HuH-7.5 (cell line): ENCODE measurements around the gene PAQR5.
A peak's percentile ranks its signal among the peaks of the same experiment; 100 is the strongest.
"Not testable (repeated sequence)": the region's sequence is repeated elsewhere in the genome, so short reads cannot be mapped to it uniquely, and the experiment has no call there.

ENCODE experiments used
- DNase-seq: peaks from one replicate; pipeline ENCODE4 v3.0.0; 2011; ENCODE audit warnings: low spot score

The PAQR5 gene

GRCh38 chr15:69424001-69424400 lies 125.3 kb downstream of the PAQR5 start:
- no peak for DNase-seq

GRCh38 chr15:69424748-69425413 lies 126.2 kb downstream of the PAQR5 start:
- DNase-seq: no peak

DNA sequence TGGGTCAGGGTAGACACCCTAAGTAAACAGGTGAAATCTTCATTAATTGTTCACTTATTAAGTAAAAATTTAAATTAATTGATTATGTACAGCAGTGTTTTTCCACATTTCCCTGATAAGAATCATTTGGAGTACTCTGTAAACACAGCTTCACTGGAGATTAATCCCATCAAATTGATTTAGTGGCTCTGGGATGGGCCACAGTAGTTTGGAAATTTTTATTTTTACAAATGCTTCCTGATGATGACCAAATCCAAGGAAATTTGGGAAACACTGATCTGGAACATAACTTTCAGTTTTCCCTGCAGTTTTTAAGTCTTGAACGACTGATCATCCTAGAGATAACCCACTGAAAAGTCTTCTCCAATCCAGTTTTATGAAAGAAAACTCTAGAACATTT lies 135.1 kb downstream of the PAQR5 start:
- DNase-seq: no peak

DNA sequence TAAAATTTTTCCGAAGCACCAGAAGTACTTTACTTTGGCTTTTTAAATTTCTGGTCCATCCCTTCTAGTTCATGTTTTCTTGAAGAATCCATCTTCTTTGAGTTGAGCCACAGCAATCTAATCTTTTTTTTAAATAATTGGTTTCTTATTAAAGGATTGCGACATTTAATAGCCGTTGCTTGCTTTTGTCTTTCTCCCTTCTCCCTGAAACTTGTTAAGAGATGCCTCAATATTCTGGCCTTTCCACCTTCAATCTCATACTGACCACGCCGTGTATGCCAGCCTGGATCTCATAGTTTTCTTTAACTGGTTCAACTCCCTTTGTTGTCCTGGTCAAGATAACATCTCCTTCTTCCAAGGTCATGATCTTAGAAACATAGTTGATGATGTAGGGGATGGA lies 135.5 kb downstream of the PAQR5 start:
- no peak for DNase-seq

- no peak for DNase-seq
Observed at GRCh38 chr15:69434679-69435078, 136.0 kb downstream of the PAQR5 start.

GRCh38 chr15:69435985-69436384 lies 137.3 kb downstream of the PAQR5 start:
- no peak for DNase-seq

DNA sequence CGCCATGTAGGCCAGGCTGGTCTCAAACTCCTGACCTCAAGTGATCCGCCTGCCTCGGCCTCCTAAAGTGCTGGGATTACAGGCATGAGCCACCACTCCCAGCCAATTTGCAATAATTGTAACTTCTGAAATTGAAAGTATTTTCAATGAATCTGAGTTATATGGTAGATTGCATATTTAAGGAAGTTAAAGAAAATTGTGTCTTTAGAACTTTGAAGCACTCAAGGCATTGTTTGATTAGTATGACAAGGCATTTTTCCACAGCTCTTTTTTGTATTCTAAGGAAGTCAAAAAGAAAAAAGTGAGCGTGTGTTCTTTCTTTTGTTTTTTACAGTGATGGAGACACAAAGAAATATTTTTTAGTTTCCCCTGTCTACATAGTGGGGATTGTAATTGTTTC lies 138.2 kb downstream of the PAQR5 start:
- no peak for DNase-seq

GRCh38 chr15:69439623-69440022 lies 140.9 kb downstream of the PAQR5 start:
- no peak for DNase-seq

GRCh38 chr15:69443032-69443611 lies 144.4 kb downstream of the PAQR5 start:
- no peak for DNase-seq

- no peak for DNase-seq
Observed at GRCh38 chr15:69444686-69445085, 146.0 kb downstream of the PAQR5 start.

- DNase-seq: no peak
Observed at GRCh38 chr15:69446953-69447352, 148.2 kb downstream of the PAQR5 start.

DNA sequence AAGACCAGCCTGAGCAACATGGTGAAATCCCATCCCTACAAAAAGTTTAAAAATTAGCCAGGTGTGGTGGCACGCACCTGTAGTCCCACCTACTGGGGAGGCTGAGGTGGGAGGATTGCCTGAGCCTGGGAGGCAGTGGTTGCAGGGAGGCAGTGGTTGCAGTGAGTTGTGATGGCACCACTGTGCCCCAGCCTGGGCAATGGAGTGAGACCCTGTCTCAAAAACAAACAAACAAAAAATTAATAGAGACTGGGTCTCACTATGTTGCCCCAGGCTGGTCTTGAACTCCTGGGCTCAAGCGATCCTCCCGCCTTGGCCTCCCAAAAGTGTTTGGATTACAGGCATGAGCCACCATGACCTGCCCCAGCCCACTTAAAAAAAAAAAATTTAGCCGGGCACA lies 151.5 kb downstream of the PAQR5 start:
- DNase-seq: not testable (repeated sequence)

- DNase-seq: no peak
Observed at GRCh38 chr15:69450968-69451695, 152.4 kb downstream of the PAQR5 start.

DNA sequence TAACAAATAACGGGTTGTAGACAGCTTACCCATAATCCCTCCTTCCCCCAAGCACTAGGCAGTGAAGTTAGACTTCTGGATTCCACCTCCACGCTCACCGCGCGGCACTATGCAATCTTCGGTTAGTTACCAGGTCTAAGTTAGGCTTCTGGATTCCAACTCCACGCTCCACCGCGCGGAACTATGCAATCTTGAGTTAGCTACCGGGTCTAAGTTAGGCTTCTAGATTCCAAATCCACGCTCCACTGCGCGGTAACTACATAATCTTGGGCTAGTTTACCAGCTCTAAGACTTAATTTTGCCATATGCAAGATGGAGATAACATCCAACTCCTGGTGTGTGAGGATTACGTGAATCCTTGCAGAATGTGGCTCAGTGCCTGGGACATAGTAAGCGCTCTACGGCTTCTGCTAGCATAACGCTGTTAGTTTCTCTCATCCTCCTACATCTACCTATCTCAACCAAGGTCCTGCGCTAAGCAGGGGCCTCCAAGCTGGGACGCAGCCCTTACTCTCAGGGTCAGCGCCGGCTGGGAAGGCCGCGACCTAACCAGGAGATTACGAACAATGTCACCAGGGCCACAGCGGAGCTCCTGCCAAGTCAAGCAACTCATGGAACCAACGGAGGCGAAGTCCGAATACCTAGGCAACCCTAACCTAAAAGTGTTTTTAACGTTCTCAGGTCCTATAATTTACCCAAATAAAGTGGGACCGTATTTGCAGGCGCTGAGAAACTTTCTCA lies 153.4 kb downstream of the PAQR5 start:
- DNase-seq: peak; percentile 71

DNA sequence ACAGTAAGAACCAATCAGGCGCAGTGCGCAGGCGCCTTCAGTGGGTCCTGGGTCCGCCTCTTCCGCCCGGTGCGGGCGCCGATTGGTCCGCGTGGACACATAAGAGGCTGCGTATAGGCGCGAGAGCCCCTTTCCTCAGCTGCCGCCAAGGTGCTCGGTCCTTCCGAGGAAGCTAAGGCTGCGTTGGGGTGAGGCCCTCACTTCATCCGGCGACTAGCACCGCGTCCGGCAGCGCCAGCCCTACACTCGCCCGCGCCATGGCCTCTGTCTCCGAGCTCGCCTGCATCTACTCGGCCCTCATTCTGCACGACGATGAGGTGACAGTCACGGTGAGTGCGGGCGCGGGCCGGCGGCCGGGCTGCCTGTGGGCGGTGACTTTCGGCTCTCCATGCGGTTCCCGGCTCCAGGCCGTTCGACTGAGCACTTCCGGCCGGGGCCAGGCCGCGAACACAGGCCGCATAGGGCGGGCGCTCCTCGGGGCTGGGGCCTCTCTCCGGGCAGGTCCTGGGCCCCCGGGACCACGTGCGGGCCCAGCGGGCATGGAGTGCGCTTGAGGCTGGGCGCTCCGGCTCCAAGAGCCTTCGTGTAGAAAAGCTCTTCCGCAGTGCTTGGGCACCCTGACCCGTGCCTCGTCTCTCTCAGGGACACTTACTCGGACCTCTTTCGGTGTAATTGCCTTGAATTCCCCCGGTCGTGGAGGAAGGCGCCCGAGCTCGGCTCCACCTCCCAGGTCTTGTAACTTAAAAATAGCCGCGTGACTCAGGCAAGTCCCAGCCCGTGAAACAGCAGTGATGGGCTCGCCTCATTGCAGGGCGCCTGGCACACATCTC lies 154.2 kb downstream of the PAQR5 start, which contains the start of gene RPLP1:
RPLP1 (plus strand) TSS at position 127 of the 830 bp plus-strand sequence; CDS start at position 258, 131 bp downstream.
- DNase-seq: peak; percentile 90

DNA sequence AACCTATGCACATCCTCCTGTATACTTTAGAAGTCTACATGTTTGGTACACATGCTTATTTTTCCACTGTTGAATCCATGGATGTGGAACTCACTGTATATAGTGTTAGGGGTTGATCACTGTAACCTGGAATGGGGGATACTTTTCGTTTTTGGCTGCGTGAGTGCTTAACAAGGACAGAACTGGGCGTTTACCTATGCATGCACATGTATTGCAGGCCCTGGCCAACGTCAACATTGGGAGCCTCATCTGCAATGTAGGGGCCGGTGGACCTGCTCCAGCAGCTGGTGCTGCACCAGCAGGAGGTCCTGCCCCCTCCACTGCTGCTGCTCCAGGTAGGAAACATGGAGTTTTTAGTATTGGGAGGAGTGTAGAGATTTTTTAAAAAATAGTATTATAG lies 156.2 kb downstream of the PAQR5 start:
- DNase-seq: no peak

DNA sequence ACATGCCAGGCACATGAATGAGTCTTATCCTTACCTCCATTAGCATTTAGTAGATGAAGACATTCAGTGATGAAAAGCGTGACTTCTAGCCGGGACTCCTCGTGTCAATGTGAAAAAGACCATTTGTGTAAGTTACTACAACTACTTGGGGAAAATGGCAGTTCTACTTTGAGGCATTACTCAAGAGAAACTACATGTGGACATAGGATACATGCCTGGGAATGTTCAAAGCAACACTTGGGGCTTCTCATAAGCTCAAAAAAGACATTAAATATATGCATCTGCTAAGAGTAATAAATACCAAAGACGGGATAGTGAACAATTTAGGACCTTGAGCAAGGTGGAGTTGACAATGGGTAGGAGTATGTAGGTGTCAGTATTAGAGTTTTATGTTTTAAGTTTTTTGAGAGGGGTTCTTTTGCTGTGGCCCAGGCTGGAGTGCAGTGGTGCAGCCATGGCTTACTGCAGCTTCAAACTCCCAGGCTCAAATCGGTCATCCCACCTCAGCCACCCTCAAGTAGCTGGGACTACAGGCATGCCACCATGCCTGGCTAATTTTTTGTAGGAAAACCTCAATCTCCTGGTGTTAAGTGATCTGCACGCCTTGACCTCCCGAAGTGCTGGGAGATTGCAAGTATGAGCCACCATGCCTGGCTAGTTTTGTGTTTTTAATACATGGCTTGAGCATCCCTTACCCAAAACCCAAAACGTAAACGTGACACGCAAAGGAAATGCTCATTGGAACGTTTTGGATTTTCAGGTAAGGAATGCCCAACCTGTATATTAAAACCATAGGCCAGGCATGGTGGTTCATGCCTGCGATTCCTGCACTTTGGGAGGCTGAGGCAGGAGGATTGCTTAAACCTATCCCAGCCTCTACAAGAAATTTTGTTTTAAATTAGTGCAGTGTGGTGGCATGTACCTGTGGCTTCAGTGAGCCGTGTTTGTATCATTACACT lies 157.8 kb downstream of the PAQR5 start:
- DNase-seq: no peak
